Lower leg skin (tissue), 4 donors: ENCODE data around the gene GBP3. TPM values are rescaled to one million over a fixed set of nuclear protein-coding genes. Genes with fewer than 3 reads are reported as not detected.
"Not testable (repeated sequence)": the region's sequence is repeated elsewhere in the genome, so short reads cannot be mapped to it uniquely, and the experiment has no call there.

Experiments
- DNase-seq, 2 donors: peaks; one replicate each; pipeline ENCODE4 v3.0.0-alpha.2; 2019; ENCODE audit warnings: low spot score in 2 of 2
- H3K4me3 ChIP-seq: fragments of 200-600 bp; sonication (generic); 2 replicates; pipeline ENCODE4 v1.5.1; 2017; ENCODE audit warnings: mild to moderate bottlenecking, low read depth; ENCODE audit not compliant: poor library complexity, severe bottlenecking
- CTCF ChIP-seq, 3 donors: fragments of 450-650 bp; IDR thresholded peaks; one replicate each; pipeline ENCODE4 v1.5.1; 2016; ENCODE audit warnings: antibody characterized with exemption in 3 of 3, mild to moderate bottlenecking in 3 of 3, moderate library complexity in 2 of 3
- POLR2A ChIP-seq, 2 donors: fragments of 450-650 bp; IDR thresholded peaks; one replicate each; pipeline ENCODE4 v1.6.1; 2016 to 2017; ENCODE audit warnings: antibody characterized with exemption in 2 of 2, mild to moderate bottlenecking in 1 of 2, moderate library complexity in 1 of 2
- WGBS, 2 donors: methylation state at CpG; one replicate each; pipeline ENCODE4 v1.1.5; 2018; 5-methylcytosine and 5-hydroxymethylcytosine counted together
- intact Hi-C: fragments of 100-400 bp; cut with DNase I; formaldehyde crosslinking; loops from one replicate; pipeline ENCODE4 v1.15.0; 2023; ENCODE audit warnings: low total_unique reads
- total RNA-seq, 4 donors: library from RNA; depleted of rRNA; stranded (reverse); fragments of >200 nt; gene quantifications; one replicate each; pipeline ENCODE4 v1.1.0, GENCODE V29; 2016

The GBP3 gene
- total RNA-seq, 4 donors from 2014 or later: 5.6 to 16.2 (median 8.3) TPM

GRCh38 chr1:88982055-88982454 is 40.6 kb downstream of the GBP3 start:
- intact Hi-C loops: no loop called here
- no peak for DNase-seq
- no peak overlapping the region for H3K4me3 ChIP-seq
- TF ChIP-seq CTCF (IDR thresholded peaks at IDR 0.05) (no peak), POLR2A (IDR thresholded peaks at IDR 0.05) (no peak)

GRCh38 chr1:88981506-88981905 is 41.2 kb downstream of the GBP3 start:
- H3K4me3 ChIP-seq, intact Hi-C loops: not testable (repeated sequence)
- 74 to 83% methylated on average over 2 of the region's 2 CpGs for WGBS, 2 donors

DNA sequence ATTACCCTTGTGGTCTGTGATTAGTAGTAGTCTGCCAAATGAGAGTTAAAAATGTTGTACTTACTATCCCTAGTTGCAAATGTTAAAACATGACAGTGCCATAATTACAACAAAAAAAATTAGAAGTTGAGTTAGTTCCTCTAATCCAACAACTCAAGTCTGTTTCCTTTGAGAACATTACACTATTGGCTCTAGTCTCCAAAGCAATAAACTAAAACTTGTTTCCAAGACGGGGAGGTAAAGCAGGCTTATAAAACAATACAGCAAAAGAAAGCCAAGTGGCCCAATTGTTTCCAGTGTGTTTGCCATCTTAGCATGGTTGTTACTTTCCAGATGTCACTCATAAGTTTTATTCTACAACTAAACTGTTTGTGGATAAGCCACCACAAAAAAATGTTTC is 41.8 kb downstream of the GBP3 start:
- no peak overlapping the region for H3K4me3 ChIP-seq
- intact Hi-C loops: no loop called here
- DNase-seq: no peak
- TF ChIP-seq CTCF (IDR thresholded peaks at IDR 0.05) (no peak), POLR2A (IDR thresholded peaks at IDR 0.05) (no peak)
- 27 to 30% methylated on average over 1 of the region's 1 CpG for WGBS, 2 donors

More at GRCh38 chr1:88981506-88981905, 41.2 kb downstream of the GBP3 start:
- not testable (repeated sequence) for DNase-seq

GRCh38 chr1:88979749-88980116 is 42.9 kb downstream of the GBP3 start:
- intact Hi-C loops: loop anchor here (10.0 kb wide), 1 partner anchor 475 kb away; no protein-coding TSS in a partner anchor
- TF ChIP-seq CTCF (IDR thresholded peaks at IDR 0.05): no peak
- no peak for TF ChIP-seq POLR2A (IDR thresholded peaks at IDR 0.05)
- H3K4me3 ChIP-seq: no peak overlapping the region
- DNase-seq: no peak

DNA sequence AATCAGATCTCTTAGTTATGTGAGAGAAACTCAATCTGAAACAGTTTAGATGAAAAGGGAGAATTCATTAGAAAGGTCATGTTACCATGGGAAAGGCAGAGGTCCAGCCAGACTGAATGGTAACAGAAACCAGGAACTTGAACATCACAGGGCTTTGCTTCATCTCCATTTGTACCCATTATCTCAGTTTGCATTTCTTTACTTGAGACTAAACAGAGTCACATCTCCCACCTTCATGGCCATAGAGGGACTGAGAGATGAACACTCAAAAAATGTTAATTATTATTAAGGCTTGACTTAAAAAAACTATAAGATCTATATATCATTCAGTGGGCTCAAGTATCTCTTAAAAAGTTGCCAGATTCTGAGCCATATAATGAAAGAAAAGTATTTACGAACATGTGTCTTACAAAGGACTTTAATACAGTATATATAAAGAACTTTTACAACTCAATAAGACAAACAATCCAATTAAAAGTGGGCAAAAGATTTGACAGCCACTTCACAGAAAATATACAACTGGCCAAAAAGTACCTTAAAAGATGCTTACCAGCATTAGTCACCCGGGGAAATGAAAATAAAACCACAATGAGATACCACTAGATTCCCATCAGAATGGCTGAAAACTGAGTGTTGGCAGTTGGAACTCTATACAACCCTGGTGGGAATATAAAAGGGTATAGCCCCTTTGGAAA is 43.5 kb downstream of the GBP3 start:
- no peak overlapping the region for H3K4me3 ChIP-seq
- intact Hi-C loops: loop anchor here (10.0 kb wide), 1 partner anchor 476 kb away; no protein-coding TSS in a partner anchor
- DNase-seq: no peak
- TF ChIP-seq CTCF (IDR thresholded peaks at IDR 0.05) (no peak), POLR2A (IDR thresholded peaks at IDR 0.05) (no peak)
- 81 to 86% methylated on average over 2 of the region's 2 CpGs for WGBS, 2 donors

DNA sequence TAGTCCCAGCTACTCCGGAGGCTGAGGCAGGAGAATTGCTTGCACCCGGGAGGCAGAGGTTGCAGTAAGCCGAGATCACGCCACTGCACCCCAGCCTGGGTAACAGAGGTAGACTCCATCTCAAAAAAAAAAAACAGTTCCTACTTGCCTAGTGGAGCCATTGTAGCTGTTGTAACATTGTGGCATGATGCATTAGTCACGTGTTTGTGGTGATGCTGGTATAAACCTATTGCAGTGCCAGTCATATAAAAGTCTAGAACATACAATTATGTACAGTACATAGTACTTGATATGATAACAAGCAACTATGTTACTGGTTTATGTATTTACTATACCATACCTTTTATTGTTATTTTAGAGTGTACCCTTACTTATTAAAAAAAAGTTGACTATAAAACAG is 46.4 kb downstream of the GBP3 start:
- DNase-seq: no peak
- intact Hi-C loops: loop anchor here (10.0 kb wide), 1 partner anchor 479 kb away; no protein-coding TSS in a partner anchor
- TF ChIP-seq CTCF (IDR thresholded peaks at IDR 0.05): no peak
- TF ChIP-seq POLR2A (IDR thresholded peaks at IDR 0.05): no peak
- H3K4me3 ChIP-seq: no peak overlapping the region
- 94 to 96% methylated on average over 5 of the region's 5 CpGs for WGBS, 2 donors

- intact Hi-C loops: loop anchor here (10.0 kb wide), 1 partner anchor 480 kb away; no protein-coding TSS in a partner anchor
- H3K4me3 ChIP-seq, DNase-seq: not testable (repeated sequence)
- 89% methylated on average over 13 of the region's 13 CpGs for WGBS, 2 donors
Observed at GRCh38 chr1:88974616-88975172, 48.0 kb downstream of the GBP3 start.
